ENCODE measurements around the gene ITIH1.

DNA sequence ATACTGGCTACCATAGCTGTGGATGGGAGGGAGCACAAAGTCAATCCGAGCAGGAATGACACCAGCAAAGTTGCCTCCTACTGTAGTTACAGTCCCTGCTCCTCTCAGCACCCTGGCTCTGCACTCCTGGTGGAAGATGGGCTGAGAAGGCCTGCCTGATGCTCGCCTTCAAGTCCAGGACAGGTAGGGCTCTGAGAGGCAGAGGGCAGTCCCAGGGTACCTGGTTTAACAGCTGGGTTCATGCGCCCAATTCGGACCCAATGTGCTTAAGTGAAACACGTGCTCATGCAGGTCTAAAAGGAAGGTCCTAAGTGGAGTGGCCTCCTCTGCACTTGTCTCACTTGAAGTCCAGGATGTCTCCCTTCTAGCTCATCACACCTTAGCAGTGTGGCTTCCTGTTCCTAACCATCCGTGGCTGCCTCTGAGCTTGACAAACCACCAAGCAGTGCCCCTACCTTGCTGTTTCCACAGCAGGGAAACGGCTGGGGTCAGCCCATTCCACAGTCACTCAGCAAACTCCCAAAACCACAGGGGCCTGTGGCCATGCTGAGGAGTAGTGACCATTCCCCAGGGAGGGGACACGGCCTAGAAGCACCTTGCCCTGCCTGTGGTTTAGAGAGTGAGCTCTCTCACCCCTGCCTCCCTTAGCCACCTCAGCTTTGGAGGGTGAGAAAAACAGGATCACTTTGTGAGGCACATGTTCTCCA lies 61.3 kb downstream of the ITIH1 start:
- TF ChIP-seq, protein P1, sequence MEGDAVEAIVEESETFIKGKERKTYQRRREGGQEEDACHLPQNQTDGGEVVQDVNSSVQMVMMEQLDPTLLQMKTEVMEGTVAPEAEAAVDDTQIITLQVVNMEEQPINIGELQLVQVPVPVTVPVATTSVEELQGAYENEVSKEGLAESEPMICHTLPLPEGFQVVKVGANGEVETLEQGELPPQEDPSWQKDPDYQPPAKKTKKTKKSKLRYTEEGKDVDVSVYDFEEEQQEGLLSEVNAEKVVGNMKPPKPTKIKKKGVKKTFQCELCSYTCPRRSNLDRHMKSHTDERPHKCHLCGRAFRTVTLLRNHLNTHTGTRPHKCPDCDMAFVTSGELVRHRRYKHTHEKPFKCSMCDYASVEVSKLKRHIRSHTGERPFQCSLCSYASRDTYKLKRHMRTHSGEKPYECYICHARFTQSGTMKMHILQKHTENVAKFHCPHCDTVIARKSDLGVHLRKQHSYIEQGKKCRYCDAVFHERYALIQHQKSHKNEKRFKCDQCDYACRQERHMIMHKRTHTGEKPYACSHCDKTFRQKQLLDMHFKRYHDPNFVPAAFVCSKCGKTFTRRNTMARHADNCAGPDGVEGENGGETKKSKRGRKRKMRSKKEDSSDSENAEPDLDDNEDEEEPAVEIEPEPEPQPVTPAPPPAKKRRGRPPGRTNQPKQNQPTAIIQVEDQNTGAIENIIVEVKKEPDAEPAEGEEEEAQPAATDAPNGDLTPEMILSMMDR (IDR thresholded peaks at IDR 0.05), result no peak
- no peak for TF ChIP-seq EZH2phosphoT487 (IDR thresholded peaks at IDR 0.05)

All from neural progenitor cell (in vitro differentiated cells).